Heart left ventricle (tissue), 16 donors: Measurements from ENCODE around the gene AMDHD2. TPM values are rescaled to one million over a fixed set of nuclear protein-coding genes. Genes with fewer than 3 reads are reported as not detected.

Experiments
- ATAC-seq, 4 donors: fragments of 200-7000 bp; cut with Tn5 transposase; one replicate each; pipeline ENCODE4 v1.9.1; 2020 to 2022; ENCODE audit warnings: moderate library complexity in 4 of 4, mild to moderate bottlenecking in 3 of 4, moderate number of reproducible peaks in 1 of 4
- DNase-seq, 5 donors: peaks; one replicate each; pipeline ENCODE4 v3.0.0-alpha.2; 2020
- H3K27ac ChIP-seq, 12 donors: fragments of 200-600 bp; sonication (generic) in 4 of 12; one replicate each; pipeline versions ENCODE4 v1.5.0 to v1.8.0; 2016 to 2022; ENCODE audit warnings: mild to moderate bottlenecking in 2 of 12
- H3K27me3 ChIP-seq, 9 donors: fragments of 200-600 bp; sonication (generic) in 2 of 9; one replicate each; pipeline versions ENCODE4 v1.5.1 to v1.8.0; 2016 to 2022; ENCODE audit warnings: mild to moderate bottlenecking in 3 of 9
- H3K36me3 ChIP-seq, 9 donors: fragments of 200-600 bp; sonication (generic) in 2 of 9; one replicate each; pipeline versions ENCODE4 v1.5.0 to v1.8.0; 2018 to 2022; ENCODE audit warnings: mild to moderate bottlenecking in 2 of 9
- H3K4me1 ChIP-seq, 12 donors: fragments of 200-600 bp; sonication (generic) in 4 of 12; one replicate each; pipeline versions ENCODE4 v1.5.0 to v1.8.0; 2016 to 2022; ENCODE audit warnings: mild to moderate bottlenecking in 3 of 12
- H3K4me3 ChIP-seq, 12 donors: fragments of 200-600 bp; sonication (generic) in 4 of 12; one replicate each; pipeline versions ENCODE4 v1.5.0 to v1.8.0; 2017 to 2022; ENCODE audit warnings: mild to moderate bottlenecking in 9 of 12, moderate library complexity in 4 of 12
- H3K9me3 ChIP-seq, 12 donors: fragments of 200-600 bp; sonication (generic) in 4 of 12; one replicate each; pipeline versions ENCODE4 v1.5.0 to v1.8.0; 2016 to 2022; ENCODE audit warnings: mild to moderate bottlenecking in 1 of 12
- CTCF ChIP-seq, 12 donors: fragments of 200-600 bp; sonication (generic) in 4 of 12; IDR thresholded peaks; one replicate each; pipeline versions ENCODE4 v1.5.0 to v1.8.0; 2018 to 2022; ENCODE audit warnings: antibody characterized with exemption in 12 of 12, mild to moderate bottlenecking in 5 of 12
- POLR2A ChIP-seq, 2 donors: fragments of 450-650 bp; IDR thresholded peaks; one replicate each; pipeline ENCODE4 v1.6.1; 2017; ENCODE audit warnings: antibody characterized with exemption in 2 of 2, mild to moderate bottlenecking in 2 of 2, moderate library complexity in 2 of 2
- WGBS, 4 donors: extraction: QIAGEN DNeasy Blood & Tissue Kit in 2 of 4; methylation state at CpG; one replicate each; pipeline versions ENCODE4 v1.1.5 to v1.1.7; 2013 to 2018; 5-methylcytosine and 5-hydroxymethylcytosine counted together
- intact Hi-C, 10 donors: fragments of 100-400 bp; cut with DNase I; formaldehyde crosslinking; loops; one replicate each; pipeline versions ENCODE4 v1.11.1 to v1.14.2; 2022
- polyA plus RNA-seq, 2 donors: library from polyadenylated mRNA; stranded (reverse); fragments of 200-250 nt; gene quantifications; one replicate each; pipeline ENCODE4 v1.2.3, GENCODE V29; 2013
- total RNA-seq, 9 donors: library from RNA; depleted of rRNA in 2 of 9; stranded (reverse); fragments of >200 nt in 2 of 9; fragmentation: NEBNext Ultra II Directional in 3 of 9; extraction: Animal tissue kit (Norgen Biotek cat#: 25700) in 3 of 9; gene quantifications; one replicate each; pipeline versions ENCODE4 v1.1.0 to v1.2.4, GENCODE V29; 2016 to 2023
- donor health status: ischemic (EF 13 %, LVEDD 7.1; RV severe dilation, severe dysfunction).
- donor health status: healthy with polysubstance abuse.
- donor health status: DM: no; HTN: yes; CAD: no.
- donor health status: DM: no; HTN: no; CAD: no.
- donor health status: ischemic (EF 25% LVEDD 6.9; RV normal size, moderate dysfunction).
- donor health status: ischemic (EF 25% LVEDD 5.7; RV mildly dilated, moderate dysfunction).
- donor health status: healthy.
- donor health status: DM: yes; HTN: yes; CAD: no.
- donor health status: ischemic (EF 35%, LVEDD 5.7; RV mildly dilated, moderate dysfunction).
- donor health status: nonischemic (EF 11% LVEDD 7.7; RV severe dilation, severe dysfunction).
- donor health status: DM: yes; HTN: yes; CAD: no.
- donor health status: PGD.
- donor health status: ischemic (EF 29% LVEDD 5.4; RV normal size, mild dysfunction).
- donor health status: nonischemic (EF 23%, LVEDD 6.1; RV moderate dilation, normal function).

Gene AMDHD2
- total and polyA plus RNA-seq, 11 donors = 8.9 to 34.0 (median 11.8) TPM

GRCh38 chr16:2529061-2529931 is 9.1 kb downstream of the AMDHD2 start:
- H3K4me1 ChIP-seq = peaks cover 0 to 24% (median 8%) of the 10 kb centered on the region in 12 donors
- ATAC-seq (no peak), DNase-seq (peak in 2 of 5 donors; percentile 11 to 63)
- no peaks in the 10 kb centered on the region for H3K27me3 ChIP-seq
- 89 to 92% (median 90%) methylated on average over 29 to 32 of the region's 32 CpGs for WGBS, 4 donors
- TF ChIP-seq POLR2A (IDR thresholded peaks at IDR 0.05) = no peak
- no peak for TF ChIP-seq CTCF (IDR thresholded peaks at IDR 0.05)
- H3K27ac ChIP-seq = no peak overlapping the region
- H3K9me3 ChIP-seq = no peaks in the 10 kb centered on the region
- intact Hi-C loops = no loop called here
- no peak overlapping the region for H3K4me3 ChIP-seq
- peaks cover 0 to 59% (median 41%) of the 10 kb centered on the region in 9 donors for H3K36me3 ChIP-seq

GRCh38 chr16:2529961-2530628 is 9.9 kb downstream of the AMDHD2 start:
- H3K27ac ChIP-seq = no peak overlapping the region
- H3K4me3 ChIP-seq = no peak overlapping the region
- TF ChIP-seq POLR2A (IDR thresholded peaks at IDR 0.05) = no peak
- TF ChIP-seq CTCF (IDR thresholded peaks at IDR 0.05) = no peak
- DNase-seq (peak in 1 of 5 donors; percentile 59), ATAC-seq (no peak)
- intact Hi-C loops = no loop called here
- peaks cover 0 to 24% (median 8%) of the 10 kb centered on the region in 12 donors for H3K4me1 ChIP-seq
- H3K36me3 ChIP-seq = peaks cover 0 to 52% (median 33%) of the 10 kb centered on the region in 9 donors
- 86 to 94% (median 91%) methylated on average over 11 to 15 of the region's 15 CpGs for WGBS, 4 donors
- no peaks in the 10 kb centered on the region for H3K9me3 ChIP-seq
- H3K27me3 ChIP-seq = no peaks in the 10 kb centered on the region

- H3K4me1 ChIP-seq = peaks cover 0 to 28% (median 10%) of the 10 kb centered on the region in 12 donors
- peaks cover 0 to 45% (median 27%) of the 10 kb centered on the region in 9 donors for H3K36me3 ChIP-seq
- DNase-seq (peak in 2 of 5 donors; percentile 10 to 62), ATAC-seq (no peak)
- intact Hi-C loops = no loop called here
- no peaks in the 10 kb centered on the region for H3K9me3 ChIP-seq
- peak overlapping the region in 7 of 12 donors; percentile 78 to 97 (median 89) for H3K27ac ChIP-seq
- WGBS, 4 donors = 83 to 95% (median 90%) methylated on average over 8 to 14 of the region's 14 CpGs
- TF ChIP-seq CTCF (IDR thresholded peaks at IDR 0.05) (no peak), POLR2A (IDR thresholded peaks at IDR 0.05) (no peak)
- H3K4me3 ChIP-seq = peak overlapping the region in 3 of 12 donors; percentile 59 to 72 (median 71)
- no peaks in the 10 kb centered on the region for H3K27me3 ChIP-seq
These were observed 10.6 kb downstream of the AMDHD2 start for GRCh38 chr16:2530629-2531318.
